ENCODE results near the gene FBXO33. TPM values are rescaled to one million over a fixed set of nuclear protein-coding genes. Genes with fewer than 3 reads are reported as not detected.

The FBXO33 gene
- total RNA-seq, 1 donor from 2014 or later, result 14.3 TPM

DNA sequence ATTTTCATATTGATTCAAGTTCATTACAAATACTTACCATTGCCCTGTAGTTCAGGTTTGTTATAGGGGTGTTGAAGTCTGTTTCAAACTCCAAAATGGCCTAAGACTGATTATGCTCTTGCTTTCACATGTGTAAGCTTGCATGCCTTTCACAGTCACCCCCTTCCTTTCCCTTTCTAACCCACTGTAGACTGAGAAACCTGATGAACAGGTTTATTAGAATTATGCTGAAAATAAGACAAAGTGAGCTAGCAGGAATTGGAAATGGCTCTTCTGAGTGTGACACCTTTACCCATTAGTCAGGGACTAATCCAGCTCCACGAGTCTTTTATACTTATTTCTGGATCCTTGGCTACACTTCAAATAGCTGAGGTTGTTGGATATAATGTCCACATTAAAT lies 38.9 kb downstream of the FBXO33 start:
- TF ChIP-seq, protein P1, sequence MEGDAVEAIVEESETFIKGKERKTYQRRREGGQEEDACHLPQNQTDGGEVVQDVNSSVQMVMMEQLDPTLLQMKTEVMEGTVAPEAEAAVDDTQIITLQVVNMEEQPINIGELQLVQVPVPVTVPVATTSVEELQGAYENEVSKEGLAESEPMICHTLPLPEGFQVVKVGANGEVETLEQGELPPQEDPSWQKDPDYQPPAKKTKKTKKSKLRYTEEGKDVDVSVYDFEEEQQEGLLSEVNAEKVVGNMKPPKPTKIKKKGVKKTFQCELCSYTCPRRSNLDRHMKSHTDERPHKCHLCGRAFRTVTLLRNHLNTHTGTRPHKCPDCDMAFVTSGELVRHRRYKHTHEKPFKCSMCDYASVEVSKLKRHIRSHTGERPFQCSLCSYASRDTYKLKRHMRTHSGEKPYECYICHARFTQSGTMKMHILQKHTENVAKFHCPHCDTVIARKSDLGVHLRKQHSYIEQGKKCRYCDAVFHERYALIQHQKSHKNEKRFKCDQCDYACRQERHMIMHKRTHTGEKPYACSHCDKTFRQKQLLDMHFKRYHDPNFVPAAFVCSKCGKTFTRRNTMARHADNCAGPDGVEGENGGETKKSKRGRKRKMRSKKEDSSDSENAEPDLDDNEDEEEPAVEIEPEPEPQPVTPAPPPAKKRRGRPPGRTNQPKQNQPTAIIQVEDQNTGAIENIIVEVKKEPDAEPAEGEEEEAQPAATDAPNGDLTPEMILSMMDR (IDR thresholded peaks at IDR 0.05), result no peak
- peaks cover 30% of the 10 kb centered on the region for H3K36me3 Mint-ChIP-seq (ENCODE audit: low read depth)
- ATAC-seq (ENCODE audit: low read depth) (no peak), DNase-seq (no peak)
- no peaks in the 10 kb centered on the region for H3K9me3 Mint-ChIP-seq
- no peak overlapping the region for H3K4me3 Mint-ChIP-seq
- CTCF ChIA-PET, result no interaction called here
- POLR2A ChIA-PET, result no interaction called here
- intact Hi-C loops (cut with micrococcal nuclease), result no loop called here
- H3K27me3 Mint-ChIP-seq, result no peaks in the 10 kb centered on the region
- no peaks in the 10 kb centered on the region for H3K4me1 Mint-ChIP-seq
- no peak overlapping the region for H3K27ac Mint-ChIP-seq

- no peak overlapping the region for H3K27ac Mint-ChIP-seq
- no peaks in the 10 kb centered on the region for H3K27me3 Mint-ChIP-seq
- H3K4me3 Mint-ChIP-seq, result no peak overlapping the region
- CTCF ChIA-PET, result no interaction called here
- intact Hi-C loops (cut with micrococcal nuclease), result no loop called here
- peaks cover 18% of the 10 kb centered on the region for H3K36me3 Mint-ChIP-seq (ENCODE audit: low read depth)
- H3K9me3 Mint-ChIP-seq, result no peaks in the 10 kb centered on the region
- ATAC-seq (ENCODE audit: low read depth) (no peak), DNase-seq (no peak)
- TF ChIP-seq, protein P1 (IDR thresholded peaks at IDR 0.05), result no peak
- no peaks in the 10 kb centered on the region for H3K4me1 Mint-ChIP-seq
- POLR2A ChIA-PET, result no interaction called here
Observed at GRCh38 chr14:39384177-39384576, 48.1 kb downstream of the FBXO33 start.

GRCh38 chr14:39383741-39384140 lies 48.5 kb downstream of the FBXO33 start:
- ATAC-seq (ENCODE audit: low read depth), result no peak
- H3K4me1 Mint-ChIP-seq, result no peaks in the 10 kb centered on the region
- POLR2A ChIA-PET, result no interaction called here
- no peaks in the 10 kb centered on the region for H3K9me3 Mint-ChIP-seq
- TF ChIP-seq, protein P1 (IDR thresholded peaks at IDR 0.05), result no peak
- CTCF ChIA-PET, result no interaction called here
- H3K27ac Mint-ChIP-seq, result no peak overlapping the region
- intact Hi-C loops (cut with micrococcal nuclease), result no loop called here
- peaks cover 18% of the 10 kb centered on the region for H3K36me3 Mint-ChIP-seq (ENCODE audit: low read depth)
- H3K27me3 Mint-ChIP-seq, result no peaks in the 10 kb centered on the region
- no peak overlapping the region for H3K4me3 Mint-ChIP-seq
- no peak for DNase-seq

GRCh38 chr14:39383026-39383660 lies 49.1 kb downstream of the FBXO33 start:
- Mint-ChIP-seq H3K4me1 (no peaks in the 10 kb centered on the region), H3K27me3 (no peaks in the 10 kb centered on the region), H3K9me3 (no peaks in the 10 kb centered on the region), H3K27ac (no peak overlapping the region), H3K4me3 (no peak overlapping the region), H3K36me3 (ENCODE audit: low read depth) (peaks cover 14% of the 10 kb centered on the region)
- ATAC-seq (ENCODE audit: low read depth), result no peak
- no peak for DNase-seq
- POLR2A ChIA-PET, result no interaction called here
- TF ChIP-seq, protein P1 (IDR thresholded peaks at IDR 0.05), result no peak
- CTCF ChIA-PET, result no interaction called here
- intact Hi-C loops (cut with micrococcal nuclease), result no loop called here

DNA sequence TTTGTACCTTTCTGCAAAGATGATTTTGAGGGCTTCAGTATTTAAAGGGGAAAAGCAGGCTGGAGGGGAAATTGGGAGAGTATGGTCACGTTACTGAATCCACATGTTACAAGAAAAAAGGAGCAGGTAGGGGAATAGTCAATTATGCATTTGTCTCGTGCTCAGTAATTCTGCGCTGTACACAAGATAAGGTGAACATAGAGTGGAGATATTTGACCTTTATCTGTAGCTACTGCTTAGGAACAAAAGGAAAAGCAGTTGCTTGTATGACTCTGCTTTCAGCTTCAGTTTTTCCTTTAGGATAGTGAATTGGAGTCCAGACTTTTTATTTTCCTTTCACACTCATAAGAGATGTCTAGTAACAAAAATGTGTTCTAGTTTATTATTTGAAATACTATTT lies 49.8 kb downstream of the FBXO33 start:
- intact Hi-C loops (cut with micrococcal nuclease), result no loop called here
- Mint-ChIP-seq H3K9me3 (no peaks in the 10 kb centered on the region), H3K27ac (no peak overlapping the region), H3K36me3 (ENCODE audit: low read depth) (peaks cover 14% of the 10 kb centered on the region), H3K4me3 (no peak overlapping the region), H3K4me1 (no peaks in the 10 kb centered on the region), H3K27me3 (no peaks in the 10 kb centered on the region)
- CTCF ChIA-PET, result no interaction called here
- TF ChIP-seq, protein P1 (IDR thresholded peaks at IDR 0.05), result no peak
- DNase-seq (no peak), ATAC-seq (ENCODE audit: low read depth) (no peak)
- POLR2A ChIA-PET, result no interaction called here

Measured in activated B cell treated with CpG ODN at 0.5 μM for 24 hours (primary cell).